Chondrocyte (in vitro differentiated cells): Measurements from ENCODE around the gene TLE3. TPM values are rescaled to one million over a fixed set of nuclear protein-coding genes. Genes with fewer than 3 reads are reported as not detected.

Experiments used
- DNase-seq: peaks from one replicate; pipeline ENCODE4 v3.0.0; 2021; ENCODE audit warnings: mixed read lengths, low spot score
- H3K27ac Mint-ChIP-seq: one replicate; pipeline ENCODE4 v1.8.0; 2021; ENCODE audit warnings: mild to moderate bottlenecking, moderate library complexity, mixed read lengths; ENCODE audit not compliant: unreplicated experiment
- H3K27me3 Mint-ChIP-seq: 2 replicates; pipeline ENCODE4 v1.8.0; 2021; ENCODE audit warnings: low read depth, mixed read lengths
- H3K36me3 Mint-ChIP-seq: 2 replicates; pipeline ENCODE4 v1.8.0; 2021; ENCODE audit warnings: low read depth, mixed read lengths
- H3K4me1 Mint-ChIP-seq: 2 replicates; pipeline ENCODE4 v1.8.0; 2021; ENCODE audit warnings: low read depth, mild to moderate bottlenecking, mixed read lengths
- H3K4me3 Mint-ChIP-seq: one replicate; pipeline ENCODE4 v1.8.0; 2021; ENCODE audit warnings: mild to moderate bottlenecking, moderate library complexity, mixed read lengths; ENCODE audit not compliant: unreplicated experiment
- H3K9me3 Mint-ChIP-seq: 2 replicates; pipeline ENCODE4 v1.8.0; 2021; ENCODE audit warnings: low read depth, mixed read lengths
- total RNA-seq: library from RNA; stranded (reverse); gene quantifications from 3 replicates; pipeline ENCODE4 v1.2.1, GENCODE V29; 2021
- TF ChIP-seq, protein P1 (sequence below): fragments of 200-600 bp; sonication (generic); IDR thresholded peaks from 2 replicates; pipeline ENCODE4 v1.5.0; 2021; ENCODE audit warnings: antibody characterized with exemption, mild to moderate bottlenecking, moderate library complexity

Gene TLE3
- total RNA-seq, 1 donor from 2014 or later, result 53.4 TPM

DNA sequence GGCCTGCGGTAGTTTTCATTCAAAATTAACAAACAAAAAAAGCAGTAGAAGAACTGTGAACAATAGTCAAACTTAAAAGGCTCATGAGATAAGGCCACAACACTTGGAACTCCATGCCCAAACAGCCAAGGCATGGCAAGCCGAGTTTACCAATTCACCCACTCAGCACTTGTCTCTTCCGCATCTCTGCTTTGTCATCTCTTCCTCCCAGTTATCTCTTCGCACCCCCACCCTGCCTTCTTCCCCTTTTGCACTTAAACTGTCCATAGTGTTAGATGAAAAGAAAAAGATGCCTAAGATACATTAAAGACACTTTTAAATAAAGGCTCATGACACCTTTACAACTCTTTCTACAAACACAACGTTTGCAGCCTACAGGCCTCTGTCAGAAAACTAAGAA is 11.1 kb downstream of the TLE3 start:
- TF ChIP-seq, protein P1, sequence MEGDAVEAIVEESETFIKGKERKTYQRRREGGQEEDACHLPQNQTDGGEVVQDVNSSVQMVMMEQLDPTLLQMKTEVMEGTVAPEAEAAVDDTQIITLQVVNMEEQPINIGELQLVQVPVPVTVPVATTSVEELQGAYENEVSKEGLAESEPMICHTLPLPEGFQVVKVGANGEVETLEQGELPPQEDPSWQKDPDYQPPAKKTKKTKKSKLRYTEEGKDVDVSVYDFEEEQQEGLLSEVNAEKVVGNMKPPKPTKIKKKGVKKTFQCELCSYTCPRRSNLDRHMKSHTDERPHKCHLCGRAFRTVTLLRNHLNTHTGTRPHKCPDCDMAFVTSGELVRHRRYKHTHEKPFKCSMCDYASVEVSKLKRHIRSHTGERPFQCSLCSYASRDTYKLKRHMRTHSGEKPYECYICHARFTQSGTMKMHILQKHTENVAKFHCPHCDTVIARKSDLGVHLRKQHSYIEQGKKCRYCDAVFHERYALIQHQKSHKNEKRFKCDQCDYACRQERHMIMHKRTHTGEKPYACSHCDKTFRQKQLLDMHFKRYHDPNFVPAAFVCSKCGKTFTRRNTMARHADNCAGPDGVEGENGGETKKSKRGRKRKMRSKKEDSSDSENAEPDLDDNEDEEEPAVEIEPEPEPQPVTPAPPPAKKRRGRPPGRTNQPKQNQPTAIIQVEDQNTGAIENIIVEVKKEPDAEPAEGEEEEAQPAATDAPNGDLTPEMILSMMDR, result no peak
- H3K36me3 Mint-ChIP-seq, result peaks cover 52% of the 10 kb centered on the region
- H3K4me3 Mint-ChIP-seq, result no peak overlapping the region
- DNase-seq, result no peak
- H3K9me3 Mint-ChIP-seq, result no peaks in the 10 kb centered on the region
- no peak overlapping the region for H3K27ac Mint-ChIP-seq
- H3K4me1 Mint-ChIP-seq, result peaks cover 13% of the 10 kb centered on the region
- no peaks in the 10 kb centered on the region for H3K27me3 Mint-ChIP-seq

DNA sequence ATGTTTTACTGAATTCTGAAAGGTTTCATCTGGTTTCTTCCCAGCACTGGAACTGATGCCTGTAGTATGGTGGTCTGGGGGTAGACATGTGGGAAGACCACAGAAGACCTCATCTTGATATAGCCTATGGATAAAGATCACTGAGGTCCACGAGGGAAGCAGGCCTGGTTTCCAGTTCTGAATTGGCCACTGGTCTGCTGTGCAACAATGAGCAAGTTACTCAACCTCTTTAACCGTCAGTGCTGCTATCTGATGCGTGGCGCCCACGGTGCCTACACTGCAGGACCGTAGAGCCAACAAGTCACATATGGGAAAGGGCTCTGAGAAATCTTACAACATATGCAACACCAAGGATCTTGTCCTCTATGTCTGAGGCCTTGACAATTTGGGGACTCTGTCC is 13.3 kb downstream of the TLE3 start:
- H3K36me3 Mint-ChIP-seq, result peaks cover 49% of the 10 kb centered on the region
- H3K9me3 Mint-ChIP-seq, result no peaks in the 10 kb centered on the region
- no peaks in the 10 kb centered on the region for H3K27me3 Mint-ChIP-seq
- DNase-seq, result no peak
- TF ChIP-seq, protein P1, result no peak
- peaks cover 16% of the 10 kb centered on the region for H3K4me1 Mint-ChIP-seq
- H3K4me3 Mint-ChIP-seq, result no peak overlapping the region
- no peak overlapping the region for H3K27ac Mint-ChIP-seq

DNA sequence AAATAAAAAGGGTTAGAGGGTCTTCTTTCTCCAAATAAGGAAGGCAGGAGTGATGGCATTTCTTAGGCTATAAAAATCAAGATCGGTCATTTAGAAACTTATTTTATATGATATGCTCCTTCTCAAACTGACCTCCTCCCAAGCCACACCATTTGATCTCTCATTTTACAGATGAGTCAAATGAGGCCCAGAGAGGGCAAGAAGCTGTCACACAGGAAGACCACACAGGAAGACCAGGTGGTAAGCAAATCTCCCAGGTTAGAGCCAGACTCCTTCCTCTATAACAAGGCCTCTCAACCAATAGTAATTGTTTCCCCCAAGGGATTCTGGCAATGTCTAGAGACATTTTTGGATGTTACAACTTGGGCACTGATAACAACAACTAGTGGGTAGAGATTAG is 13.8 kb downstream of the TLE3 start:
- Mint-ChIP-seq H3K4me3 (no peak overlapping the region), H3K27ac (no peak overlapping the region), H3K36me3 (peaks cover 49% of the 10 kb centered on the region), H3K27me3 (no peaks in the 10 kb centered on the region), H3K4me1 (peaks cover 14% of the 10 kb centered on the region), H3K9me3 (no peaks in the 10 kb centered on the region)
- no peak for DNase-seq
- TF ChIP-seq, protein P1, result no peak

DNA sequence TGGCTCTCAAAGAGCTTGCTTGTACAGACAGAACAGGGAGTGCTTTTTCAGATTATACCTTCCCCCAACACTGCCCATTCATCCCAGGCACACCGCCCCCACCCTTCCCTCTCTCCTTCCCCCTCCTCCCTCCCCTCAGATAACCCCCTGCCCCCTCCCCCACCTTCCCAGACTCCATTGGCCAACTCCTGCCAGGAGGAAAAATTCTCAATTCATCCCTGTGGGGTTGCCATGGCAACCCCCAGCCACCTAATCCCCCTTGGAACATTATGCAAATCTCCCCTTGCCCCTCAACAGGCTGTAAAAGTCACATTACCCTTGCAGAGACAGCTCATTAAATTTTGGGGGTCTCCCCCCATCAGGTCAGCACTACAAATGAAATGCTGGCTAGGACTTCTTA is 14.3 kb downstream of the TLE3 start:
- Mint-ChIP-seq H3K4me3 (no peak overlapping the region), H3K27ac (no peak overlapping the region), H3K4me1 (peaks cover 14% of the 10 kb centered on the region), H3K36me3 (peaks cover 49% of the 10 kb centered on the region), H3K27me3 (no peaks in the 10 kb centered on the region), H3K9me3 (no peaks in the 10 kb centered on the region)
- TF ChIP-seq, protein P1, result no peak
- DNase-seq, result no peak

DNA sequence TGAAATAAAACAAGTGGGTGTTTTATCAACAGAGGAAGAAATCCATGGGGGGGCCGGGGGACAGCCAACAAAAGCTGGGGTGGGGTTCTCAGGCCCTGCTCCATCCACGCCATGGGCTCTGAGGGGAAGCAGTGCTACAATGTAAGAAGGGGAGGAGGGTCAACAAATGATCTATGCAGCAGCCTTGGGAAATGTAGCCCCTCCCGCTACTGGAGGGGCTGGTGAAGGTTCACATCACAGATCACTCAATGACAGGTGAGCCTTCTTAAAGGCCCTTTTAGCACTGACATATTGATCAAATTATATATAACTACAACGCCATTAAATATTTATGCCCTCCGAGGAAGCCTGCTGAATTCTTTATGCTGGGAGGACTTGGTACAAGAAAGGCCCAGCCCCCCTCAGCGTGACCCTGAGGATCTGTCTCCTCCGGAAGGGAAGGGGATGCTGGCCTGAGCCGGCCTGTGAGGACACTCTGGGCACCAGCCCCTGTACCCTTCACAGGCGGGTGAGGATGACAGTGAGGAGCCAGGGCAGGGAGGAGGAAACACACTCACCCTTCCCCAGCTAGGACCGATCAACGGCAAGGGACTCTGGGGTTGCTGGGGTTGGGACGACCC is 15.3 kb downstream of the TLE3 start:
- DNase-seq, result no peak
- Mint-ChIP-seq H3K4me3 (no peak overlapping the region), H3K36me3 (peaks cover 46% of the 10 kb centered on the region), H3K4me1 (peaks cover 22% of the 10 kb centered on the region), H3K27me3 (no peaks in the 10 kb centered on the region), H3K9me3 (no peaks in the 10 kb centered on the region), H3K27ac (no peak overlapping the region)
- TF ChIP-seq, protein P1, result no peak
